ENCODE data around the gene PRRT1B. TPM values are rescaled to one million over a fixed set of nuclear protein-coding genes. Genes with fewer than 3 reads are reported as not detected.

The PRRT1B gene
- total and polyA plus RNA-seq, 2 of the 4 experiments (the other 2 are of a cell fraction) = not detected

GRCh38 chr9:131598121-131598520, 52.8 kb downstream of the PRRT1B start:
- no peak overlapping the region for H2BK5ac ChIP-seq (ENCODE audit: low read depth, low read length, poor library complexity, severe bottlenecking)
- no peak overlapping the region for H4K91ac ChIP-seq (ENCODE audit: insufficient read depth, low read depth, low read length)
- H3K14ac ChIP-seq (replicated peaks; ENCODE audit: low read depth, low read length) = no peak overlapping the region
- no peak overlapping the region for H2AK9ac ChIP-seq (replicated peaks; ENCODE audit: low read depth, low read length, poor library complexity)
- CTCF ChIA-PET = no interaction called here
- no peak overlapping the region for H3K56ac ChIP-seq (ENCODE audit: extremely low read depth, insufficient read depth, low read length)
- 89% methylated on average over 16 of the region's 17 CpGs; no CpG with 5 or more reads in 1 of the 2 experiments for WGBS, 2 experiments (ENCODE audit: extremely low coverage in 2 of 2, insufficient read length in 1 of 2)
- H4K5ac ChIP-seq (ENCODE audit: low read depth, low read length) = no peak overlapping the region
- H3K9me1 ChIP-seq (ENCODE audit: insufficient read depth, low read length) = peaks cover 9% of the 10 kb centered on the region; the same call in 1 of the 2 replicates
- POLR2A ChIA-PET (ENCODE audit: unreplicated experiment) = no interaction called here
- dilution Hi-C loops (cut with HindIII; ENCODE audit: low sequenced_read_pairs, unreplicated experiment) = no loop called here
- ATAC-seq (ENCODE audit: low read depth) (no peak), DNase-seq (no peak)
- H3K23ac ChIP-seq (ENCODE audit: low read depth, low read length) = no peak overlapping the region
- no peak overlapping the region for H3K4ac ChIP-seq (ENCODE audit: low read depth, low read length)
- H4K8ac ChIP-seq (ENCODE audit: low read depth in 2 of 2, low read length in 2 of 2) = no peak overlapping the region
- no peak overlapping the region for H2BK120ac ChIP-seq (ENCODE audit: low read depth, low read length)
- in situ Hi-C loops (cut with MboI; ENCODE audit: low sequenced_read_pairs) = loop anchor here (25.0 kb wide), 1 partner anchor 664 kb away; no protein-coding TSS in a partner anchor
- H3K27me3 ChIP-seq (ENCODE audit: control insufficient read depth, insufficient read depth, low read length) = no peaks in the 10 kb centered on the region
- BruUV-seq (replicated peaks) = no TSS peak
- 0 out of 2 replicates have a peak, but pooled peaks cover 3% of the 10 kb centered on the region for H3K4me1 ChIP-seq (ENCODE audit: control insufficient read depth, insufficient read depth, low read length)
- peak overlapping the region; percentile 21 for H2AFZ ChIP-seq (replicated peaks; ENCODE audit: low read length, poor library complexity)
- no peak overlapping the region for H3K27ac ChIP-seq (ENCODE audit: insufficient read depth, low read length)
- TF ChIP-seq BHLHE40 (IDR thresholded peaks at IDR 0.05; ENCODE audit: low read depth, low read length) = no peak
- no peak for TF ChIP-seq MXI1 (IDR thresholded peaks at IDR 0.05; ENCODE audit: borderline replicate concordance, low read depth, low read length)
- intact Hi-C loops (cut with micrococcal nuclease) = no loop called here
- no peak overlapping the region for H3K18ac ChIP-seq (ENCODE audit: low read depth, low read length)
- no peak overlapping the region for H2BK15ac ChIP-seq (ENCODE audit: low read depth, low read length)
- no peak overlapping the region for H3K9ac ChIP-seq (ENCODE audit: low read depth, low read length)
- H2AK5ac ChIP-seq (ENCODE audit: low read depth, low read length) = no peak overlapping the region
- no peak overlapping the region for H3K4me3 ChIP-seq (ENCODE audit: insufficient read depth, low read depth, low read length)
- no peaks in the 10 kb centered on the region for H4K20me1 ChIP-seq (ENCODE audit: insufficient read depth, low read length)
- H3K4me2 ChIP-seq (ENCODE audit: low read depth, low read length) = no peak overlapping the region
- H3K79me1 ChIP-seq (ENCODE audit: low read depth in 1 of 2, low read length in 2 of 2) = no peaks in the 10 kb centered on the region
- H2BK20ac ChIP-seq (ENCODE audit: low read depth, low read length) = no peak overlapping the region
- H3K9me3 ChIP-seq (ENCODE audit: control insufficient read depth, insufficient read depth, low read length) = no peaks in the 10 kb centered on the region
- H3K36me3 ChIP-seq (ENCODE audit: control insufficient read depth, insufficient read depth, low read length) = peaks cover 45% of the 10 kb centered on the region

Data from IMR-90 (cell line).